ENCODE results near the gene ASTN2.

- TF ChIP-seq POLR2A (IDR thresholded peaks at IDR 0.05) (no peak), CTCF (IDR thresholded peaks at IDR 0.05 in 8 of 11, conservative IDR thresholded peaks at IDR 0.05 in 3 of 11) (no peak), POLR2AphosphoS5 (IDR thresholded peaks at IDR 0.05) (no peak)
Observed at GRCh38 chr9:116599342-116599884, 815.4 kb downstream of the ASTN2 start.

Data from spleen (tissue), 7 donors.